GM19463 (cell line): Measurements from ENCODE around the gene XRCC4.
"Not testable (repeated sequence)": the region's sequence is repeated elsewhere in the genome, so short reads cannot be mapped to it uniquely, and the experiment has no call there.

Experiments used
- ATAC-seq: cut with Tn5 transposase; IDR thresholded peaks from one replicate; pipeline ENCODE4 v1.9.1; 2021; ENCODE audit warnings: mild to moderate bottlenecking, moderate library complexity; ENCODE audit not compliant: unreplicated experiment

XRCC4 gene

DNA sequence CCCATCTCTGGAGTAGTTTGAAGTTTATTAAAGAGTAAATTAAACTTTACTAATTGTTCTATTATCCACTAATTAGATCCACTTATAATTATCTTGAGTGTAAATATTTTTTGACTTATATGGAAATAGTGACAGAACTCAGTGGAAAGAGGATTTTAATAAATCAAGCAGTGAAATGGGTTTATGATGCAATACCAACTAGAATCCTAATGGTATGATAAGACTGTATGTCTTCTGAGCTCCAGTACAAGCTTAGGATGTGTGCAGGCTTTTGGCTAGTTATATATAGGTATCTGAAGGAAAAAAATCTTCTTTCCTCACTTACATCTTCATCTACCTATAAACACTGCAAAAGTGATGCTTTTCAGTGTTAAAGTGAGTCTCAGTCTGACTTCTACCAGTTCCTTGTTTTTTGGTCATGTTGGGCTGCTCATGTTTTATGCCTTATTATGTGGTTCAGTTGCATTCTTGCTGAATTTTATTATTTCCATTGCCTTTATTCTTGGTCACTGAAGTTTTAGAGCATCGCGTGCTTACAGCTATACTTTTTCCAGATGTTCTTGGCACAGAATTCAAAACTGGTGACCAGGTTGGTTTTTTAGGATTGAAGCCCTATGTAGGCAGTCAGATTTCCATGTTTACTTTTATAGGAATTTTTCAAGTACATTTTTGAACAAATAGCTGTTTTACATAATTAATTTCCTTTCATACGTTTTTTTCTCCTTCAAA lies 30.5 kb downstream of the XRCC4 start:
- no peak for ATAC-seq

DNA sequence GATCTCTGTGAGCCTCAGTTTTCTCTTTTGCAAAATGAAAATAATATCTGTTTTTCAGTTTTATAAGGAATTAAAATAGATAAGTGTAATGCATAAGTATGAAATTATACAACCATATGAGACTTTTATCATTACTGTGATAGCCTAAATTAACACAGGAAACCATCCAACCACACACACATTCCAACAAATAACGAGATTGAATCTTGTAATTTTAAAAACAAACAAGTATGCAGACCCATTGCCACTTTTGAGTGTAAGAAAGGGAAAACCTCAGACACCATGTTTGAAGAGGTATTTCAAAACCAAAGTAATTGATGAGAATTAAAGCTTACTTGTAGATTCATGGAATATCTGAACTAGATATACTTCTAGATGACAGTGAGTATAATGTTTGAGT lies 32.0 kb downstream of the XRCC4 start:
- ATAC-seq, result no peak

DNA sequence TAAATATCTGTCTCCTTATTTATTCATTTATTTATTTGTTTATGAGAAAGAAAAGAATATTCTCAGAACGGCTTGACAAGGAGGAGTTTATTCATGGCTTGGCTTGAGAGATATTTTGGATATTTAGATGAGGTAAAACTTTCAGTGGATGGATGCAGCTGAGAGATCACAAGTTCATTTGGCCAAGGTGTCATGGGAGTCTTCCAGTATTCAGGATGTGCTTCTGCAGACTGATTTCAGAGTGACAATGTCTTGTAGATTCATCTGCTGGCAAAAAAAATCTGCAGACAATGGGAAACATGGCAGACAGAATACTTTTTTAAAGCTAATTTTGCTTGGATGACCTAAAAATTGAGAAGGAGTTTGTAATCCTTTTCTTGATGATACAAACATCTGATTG lies 38.5 kb downstream of the XRCC4 start:
- ATAC-seq, result no peak

DNA sequence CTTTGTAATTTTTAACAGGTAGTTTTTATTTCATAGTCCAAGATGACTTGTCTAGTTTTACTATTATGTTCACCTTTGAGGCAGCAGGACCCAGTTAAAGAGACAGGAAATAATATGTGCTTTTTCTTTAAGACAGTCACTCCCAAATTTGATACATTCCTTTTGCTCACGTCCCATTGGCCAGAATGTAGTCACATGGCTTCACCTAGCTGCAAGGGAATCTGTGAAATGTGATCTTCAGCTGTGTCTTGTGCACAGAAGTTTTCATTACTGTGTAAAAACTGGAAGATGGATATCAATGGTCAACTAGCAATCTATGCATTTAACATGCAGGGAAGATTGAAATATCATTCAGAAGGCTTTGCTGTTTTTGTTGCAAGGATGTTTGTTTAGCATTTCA lies 41.1 kb downstream of the XRCC4 start:
- no peak for ATAC-seq

DNA sequence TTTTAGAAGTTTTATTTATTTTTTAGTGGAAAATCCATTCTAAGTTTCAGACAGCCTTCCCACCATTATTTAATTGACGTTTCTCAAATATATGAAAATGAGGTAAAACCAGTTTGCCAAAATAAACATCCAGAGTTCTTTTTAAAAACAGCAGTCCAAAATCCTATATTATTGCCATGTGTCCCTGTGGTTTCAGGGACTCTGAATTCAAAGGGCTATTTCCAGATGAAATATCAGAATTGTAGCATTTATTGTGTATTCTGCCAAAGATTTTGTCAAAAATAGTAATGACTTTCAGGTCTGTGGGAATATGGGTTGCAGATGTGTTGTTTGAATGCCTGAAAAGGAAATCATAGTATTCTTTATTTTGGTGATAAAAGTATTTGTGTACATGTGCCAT lies 41.6 kb downstream of the XRCC4 start:
- no peak for ATAC-seq

DNA sequence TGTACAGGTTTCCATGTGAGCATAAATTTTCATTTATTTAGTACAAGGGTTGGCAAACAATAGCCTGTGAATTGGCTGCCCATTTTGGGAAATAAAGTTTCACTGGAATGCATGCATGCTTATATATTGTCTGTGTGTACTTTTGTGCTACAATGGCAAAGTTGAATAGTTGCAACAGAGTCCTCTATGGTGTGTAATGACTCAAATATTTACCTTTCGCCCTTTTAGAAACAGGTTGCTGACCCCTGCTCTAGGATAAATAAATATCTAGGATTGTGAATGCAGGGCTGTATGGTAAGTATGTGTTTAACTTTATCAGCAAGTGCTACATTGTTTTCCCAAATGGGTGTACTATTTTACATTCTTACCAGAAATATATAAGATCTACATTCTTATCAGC lies 47.2 kb downstream of the XRCC4 start:
- ATAC-seq, result no peak

DNA sequence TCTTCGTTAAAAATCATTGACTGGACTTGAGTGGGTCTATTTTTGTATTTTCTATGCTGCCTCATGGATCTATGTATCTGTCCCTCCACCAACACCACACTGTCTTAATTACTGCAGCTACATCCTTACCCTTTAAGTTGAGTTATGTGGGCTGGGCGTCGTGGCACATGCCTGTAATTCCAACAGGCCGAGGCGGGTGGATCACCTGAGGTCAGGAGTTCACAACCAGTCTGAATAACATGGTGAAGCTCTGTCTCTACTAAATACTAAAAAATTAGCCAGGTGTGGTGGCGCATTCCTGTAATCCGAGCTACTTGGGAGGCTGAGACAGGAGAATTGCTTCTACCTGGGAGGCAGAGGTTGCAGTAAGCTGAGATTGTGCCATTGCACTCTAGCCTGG lies 48.2 kb downstream of the XRCC4 start:
- ATAC-seq, result no peak

DNA sequence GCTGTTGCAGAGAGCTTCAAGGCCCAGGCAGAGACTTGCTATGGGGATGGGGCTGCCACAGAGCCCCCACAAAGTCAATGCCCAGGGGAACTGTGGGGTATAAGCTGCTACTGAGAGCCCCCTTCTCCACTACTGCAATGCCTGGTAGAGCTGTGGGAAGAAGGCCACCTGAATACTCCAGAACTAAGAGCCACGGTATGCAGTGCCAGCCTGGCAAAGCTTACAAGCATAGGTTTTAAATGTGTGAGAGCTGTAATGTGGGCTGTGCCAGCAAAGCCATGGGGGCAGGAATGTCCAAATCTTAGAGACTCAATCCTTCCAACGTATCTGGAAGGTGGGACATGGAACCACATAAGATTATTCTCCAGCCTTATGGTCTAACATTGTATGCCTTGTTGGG lies 49.2 kb downstream of the XRCC4 start:
- no peak for ATAC-seq

DNA sequence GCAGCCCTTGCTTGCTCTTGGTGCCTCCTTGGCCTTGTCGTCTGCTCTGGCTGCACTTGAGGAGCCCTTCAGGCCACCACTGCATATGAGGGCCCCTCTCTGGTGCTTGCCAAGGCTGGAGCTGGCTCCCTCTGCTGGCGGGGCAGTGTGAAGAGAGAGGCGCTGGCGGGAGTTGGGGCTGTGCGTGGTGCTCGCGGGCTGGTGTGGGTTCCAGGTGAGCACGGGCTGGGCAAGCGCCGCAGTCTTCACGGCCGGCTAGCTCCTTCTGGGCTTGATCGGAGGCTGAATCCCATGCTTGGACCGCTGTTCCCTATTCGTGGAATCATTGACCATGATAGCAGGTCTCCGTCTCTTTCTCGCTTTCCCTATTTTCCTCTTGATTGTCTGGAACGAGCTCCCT lies 56.5 kb downstream of the XRCC4 start:
- ATAC-seq, result no peak

DNA sequence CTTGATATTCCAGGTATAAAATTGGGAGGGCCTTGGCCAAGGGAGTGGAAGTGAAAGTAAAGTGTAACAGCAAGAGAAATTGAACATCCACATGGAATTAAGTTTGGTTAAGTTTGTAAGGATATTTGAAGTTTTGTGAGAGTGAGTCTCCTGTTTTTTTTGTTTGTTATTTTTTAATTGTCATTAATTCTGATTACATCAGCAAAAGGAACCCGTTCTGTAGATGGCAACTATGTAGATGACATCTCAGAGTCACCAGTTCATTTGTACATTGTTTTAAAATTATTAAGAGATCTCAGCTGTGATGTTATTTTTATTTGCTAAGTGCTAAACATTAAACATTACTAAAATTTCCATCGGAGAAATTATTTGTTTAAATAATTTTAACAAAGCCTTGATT lies 65.2 kb downstream of the XRCC4 start:
- no peak for ATAC-seq

DNA sequence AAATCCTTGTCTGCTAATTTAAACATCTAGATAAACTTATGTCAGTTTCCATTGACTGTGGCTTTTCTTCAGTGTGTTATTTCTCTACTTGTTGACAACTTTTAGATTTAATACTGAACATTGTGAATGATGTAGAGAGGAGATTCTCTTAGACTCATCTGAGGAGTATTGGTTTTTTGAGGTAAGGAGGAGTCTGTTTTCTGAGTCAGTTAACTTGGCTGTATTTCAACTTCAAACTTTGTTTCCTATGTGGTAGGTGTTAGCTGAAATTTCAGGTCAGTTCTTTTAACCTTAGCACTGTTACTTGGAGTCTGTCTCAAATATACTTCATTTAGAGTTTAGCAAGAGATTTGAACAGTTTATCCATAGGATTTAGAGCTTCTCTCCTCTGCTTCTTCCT lies 67.9 kb downstream of the XRCC4 start:
- no peak for ATAC-seq

DNA sequence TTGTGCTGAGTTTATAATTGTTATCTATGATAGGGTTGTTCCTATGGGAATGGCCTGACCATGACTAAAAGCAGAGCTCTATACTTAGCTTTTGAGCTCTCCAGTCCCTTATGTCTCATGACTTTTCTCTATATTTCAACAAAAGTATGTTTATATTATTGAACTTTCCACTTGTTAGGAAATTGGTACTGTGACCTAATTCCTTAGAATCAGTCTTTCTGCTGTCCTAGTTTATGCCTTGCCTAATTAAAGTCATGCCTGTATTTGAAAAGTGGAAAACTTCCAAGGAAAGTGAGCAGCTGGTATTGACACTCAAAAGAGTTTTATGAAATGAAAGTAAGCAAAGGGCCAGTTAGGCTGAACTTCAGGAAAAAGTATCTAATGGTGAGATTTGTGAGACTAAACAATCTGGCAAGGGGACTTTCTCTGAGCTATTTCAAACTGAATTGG lies 68.6 kb downstream of the XRCC4 start:
- no peak for ATAC-seq

DNA sequence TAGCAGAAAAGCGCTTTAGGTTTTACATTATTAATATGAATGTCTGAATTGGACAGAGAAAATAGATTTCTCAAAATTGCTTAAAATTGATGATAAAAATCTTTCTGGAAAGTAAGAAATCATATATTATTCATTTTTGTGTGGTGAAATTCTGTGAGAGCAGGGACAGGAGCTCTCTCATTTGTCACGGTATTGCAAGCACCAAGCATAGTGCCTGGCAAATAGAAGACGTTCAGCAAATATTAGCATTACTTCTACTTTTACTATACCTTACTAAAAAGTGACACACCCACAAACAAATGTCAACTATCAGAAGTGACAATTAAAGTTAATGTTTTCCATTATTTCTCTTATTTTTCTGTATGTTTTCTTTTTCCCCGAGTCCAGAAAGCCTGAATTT lies 69.1 kb downstream of the XRCC4 start:
- no peak for ATAC-seq

DNA sequence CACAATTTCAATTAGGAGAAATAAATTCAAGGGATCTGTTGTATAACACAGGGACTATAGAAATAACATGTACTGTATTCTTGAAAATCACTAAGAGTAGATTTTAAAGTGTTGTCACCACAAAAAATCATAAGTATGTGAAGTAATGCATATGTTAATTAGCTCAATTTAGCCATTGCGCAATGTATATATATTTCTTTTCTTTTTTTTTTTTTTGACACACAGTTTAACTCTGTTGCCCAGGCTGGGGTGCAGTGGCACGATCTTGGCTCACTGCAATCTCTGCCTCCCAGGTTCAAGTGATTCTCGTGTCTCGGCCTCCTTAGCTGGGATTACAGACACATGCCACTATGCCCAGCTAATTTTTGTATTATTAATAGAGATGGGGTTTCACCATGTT lies 70.2 kb downstream of the XRCC4 start:
- ATAC-seq, result no peak

DNA sequence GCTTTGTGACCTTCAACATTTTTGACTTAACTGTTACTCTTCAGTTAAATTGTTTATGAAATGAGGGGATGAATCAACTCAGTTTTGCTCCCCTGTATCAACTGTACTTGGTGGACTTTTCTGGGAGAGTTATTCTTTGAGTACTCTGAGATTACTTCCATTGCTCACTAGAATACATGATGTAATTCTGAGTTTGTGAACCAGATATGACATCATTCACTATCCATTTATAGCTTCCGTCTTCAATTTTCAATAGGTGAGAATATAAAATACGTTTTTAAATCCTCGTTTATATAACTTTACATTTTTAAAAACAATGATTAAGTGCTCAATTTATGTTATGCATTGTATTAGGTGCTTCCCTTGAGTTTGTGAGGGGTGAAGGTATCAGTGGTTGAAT lies 71.0 kb downstream of the XRCC4 start:
- ATAC-seq, result no peak

DNA sequence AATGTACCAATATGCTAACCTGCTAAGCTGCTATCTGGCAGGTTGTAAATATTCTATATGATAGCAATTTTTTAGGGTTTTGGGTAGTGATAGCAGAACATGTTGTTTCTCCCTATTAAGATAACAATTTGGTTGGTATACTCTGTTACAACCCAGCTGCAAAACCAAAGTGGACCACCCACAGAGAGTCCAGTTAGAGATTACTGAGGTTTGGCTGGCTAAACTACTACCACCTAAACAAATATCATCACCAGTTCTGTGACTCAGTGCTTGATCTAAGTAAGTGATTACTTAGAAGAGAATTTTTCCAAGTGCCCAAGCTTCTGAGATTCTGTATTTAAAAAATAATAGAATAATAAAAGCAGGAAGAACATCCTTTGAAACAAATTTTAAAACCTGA lies 72.3 kb downstream of the XRCC4 start:
- ATAC-seq, result no peak

DNA sequence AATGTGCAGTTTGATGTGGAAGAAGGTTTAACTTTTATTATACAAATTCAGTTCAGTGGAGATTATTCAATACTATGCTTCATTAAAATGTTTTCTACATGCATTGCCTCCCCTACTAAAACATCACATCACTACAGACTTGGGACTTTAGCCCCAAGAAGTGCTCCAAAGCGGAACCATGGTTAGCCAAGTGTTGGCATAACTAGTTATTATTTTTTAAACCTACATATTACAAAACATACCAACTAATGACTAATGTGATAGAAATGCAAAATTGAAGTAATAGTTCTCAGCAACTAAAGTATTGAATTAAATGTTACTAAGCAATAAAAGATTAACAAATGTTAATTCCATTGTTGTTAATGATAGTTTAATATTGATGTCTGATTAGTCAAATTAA lies 74.5 kb downstream of the XRCC4 start:
- ATAC-seq, result no peak

DNA sequence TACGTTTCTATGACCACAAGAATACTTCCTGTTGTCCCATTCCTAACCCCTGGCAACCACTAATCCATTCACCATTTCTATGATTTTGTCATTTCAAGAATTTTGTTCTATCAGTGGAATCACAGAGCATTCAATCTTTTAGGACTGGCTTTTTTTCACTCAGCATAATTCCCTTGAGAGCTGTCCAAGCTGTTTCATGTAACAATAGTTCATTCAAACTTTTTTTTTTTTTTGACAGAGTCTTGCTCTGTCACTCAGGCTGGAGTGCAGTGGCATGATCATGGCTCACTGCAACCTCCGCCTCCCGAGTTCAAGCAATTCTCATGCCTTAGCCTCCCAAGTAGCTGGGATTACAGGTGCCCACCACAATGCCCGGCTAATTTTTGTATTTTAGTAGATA lies 75.6 kb downstream of the XRCC4 start:
- not testable (repeated sequence) for ATAC-seq

DNA sequence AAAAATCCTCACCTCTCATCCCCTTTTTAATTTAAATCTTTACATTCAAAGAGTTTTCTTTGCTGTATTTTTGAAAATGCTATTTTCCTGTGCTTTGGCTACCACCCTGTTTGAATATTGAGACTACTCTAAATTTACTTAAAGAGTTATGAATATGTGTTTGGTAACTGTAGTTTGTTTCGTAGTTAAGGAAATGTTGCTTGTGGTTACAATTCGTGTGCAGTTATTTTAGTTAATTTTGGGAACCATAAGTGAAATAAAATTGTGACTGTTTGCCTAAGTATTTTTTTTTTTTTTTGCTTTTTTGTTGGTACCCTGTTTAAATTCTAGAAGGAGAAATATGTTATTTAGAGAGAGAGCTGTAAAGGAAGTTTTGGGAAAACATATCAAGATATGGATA lies 78.7 kb downstream of the XRCC4 start:
- no peak for ATAC-seq

DNA sequence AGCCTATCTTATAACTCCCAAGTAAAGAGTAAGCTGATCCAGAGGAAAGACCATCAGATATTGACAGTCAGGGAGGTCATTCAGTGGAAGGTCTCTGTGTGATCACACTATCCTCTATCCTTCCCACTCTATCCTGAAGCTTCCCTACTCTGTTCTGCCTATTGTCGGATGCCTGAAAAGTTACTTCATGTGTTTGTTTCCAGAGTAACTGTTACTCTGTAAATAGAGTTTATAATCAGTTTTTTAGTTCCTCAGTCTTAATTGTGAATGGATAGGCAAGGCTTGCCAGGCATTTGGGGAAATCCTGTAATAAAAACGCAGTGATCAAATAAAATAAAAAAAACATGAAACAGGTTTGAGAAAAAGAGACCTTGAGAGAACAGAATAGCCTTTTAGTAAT lies 79.8 kb downstream of the XRCC4 start:
- no peak for ATAC-seq

DNA sequence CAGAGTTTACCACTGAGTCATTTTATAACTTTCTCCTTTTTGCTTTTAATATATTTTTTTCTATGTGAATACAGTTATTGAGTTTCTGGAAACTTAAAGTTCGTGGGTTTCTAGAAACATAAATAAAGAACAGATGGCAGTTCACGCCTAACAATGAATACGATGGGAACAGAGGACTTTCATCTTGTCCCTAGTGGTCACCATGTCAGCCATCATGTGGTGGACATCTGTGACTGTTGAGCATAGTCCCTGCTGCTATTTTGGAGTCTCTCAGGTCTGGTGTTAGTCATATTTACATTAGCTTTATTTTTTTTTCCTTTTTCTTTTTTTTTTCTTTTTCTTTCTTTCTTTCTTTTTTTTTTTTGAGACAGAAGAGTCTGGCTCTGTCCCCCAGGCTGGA lies 85.3 kb downstream of the XRCC4 start:
- no peak for ATAC-seq

DNA sequence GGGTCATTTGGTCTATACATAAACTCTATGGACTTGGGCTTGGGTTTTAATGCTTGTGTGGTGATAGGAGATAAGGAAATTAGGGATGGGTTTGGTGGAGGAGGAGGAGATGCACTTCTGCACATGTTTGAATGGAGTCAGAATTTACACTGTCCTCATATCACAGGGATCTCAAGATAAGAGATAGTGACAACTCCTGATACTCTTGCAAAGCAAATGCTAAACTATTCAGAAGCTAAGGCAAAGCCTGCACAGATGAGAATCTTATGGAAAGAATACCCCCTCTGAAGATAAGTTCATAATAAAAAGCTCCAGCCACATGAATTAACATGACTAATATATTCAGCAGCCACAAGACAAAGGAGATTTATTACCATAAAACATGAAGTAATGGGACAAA lies 90.2 kb downstream of the XRCC4 start:
- no peak for ATAC-seq

DNA sequence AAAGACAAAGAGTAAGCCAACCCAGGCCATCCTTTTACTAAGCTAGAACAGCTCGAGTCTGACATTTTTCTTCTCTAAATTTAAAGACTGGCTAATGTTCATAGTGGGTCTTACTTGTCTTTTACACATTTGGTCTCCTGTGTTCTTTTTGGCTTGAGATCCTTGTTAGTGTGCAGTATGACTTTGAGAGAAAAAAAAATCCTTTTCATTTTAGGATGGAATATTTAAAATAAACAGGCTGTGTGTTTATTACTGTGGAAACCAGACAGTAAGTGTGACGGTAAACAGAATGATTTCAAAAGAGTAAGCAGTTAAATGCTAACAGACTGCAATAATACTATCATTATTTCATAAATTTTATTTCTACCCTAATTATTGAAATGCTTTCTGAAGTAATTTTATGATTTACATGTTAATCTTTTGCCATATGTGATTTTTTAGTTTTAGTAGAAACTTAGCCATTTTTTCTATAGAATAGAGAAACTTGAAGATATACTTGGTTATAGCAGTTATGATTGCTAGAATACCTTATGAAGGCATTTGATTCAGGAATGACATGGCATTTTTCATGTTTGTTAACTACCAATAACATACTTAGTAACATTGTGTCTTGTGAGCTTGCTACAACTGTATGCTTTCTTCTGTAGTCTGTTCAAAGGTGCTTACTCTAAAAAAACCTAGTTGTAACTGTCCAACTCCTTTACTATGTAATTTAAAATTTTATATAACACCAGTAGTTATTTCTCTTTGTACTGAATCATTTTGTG lies 92.4 kb downstream of the XRCC4 start:
- no peak for ATAC-seq
